ENCODE results near the gene UBE2G1.

- TF ChIP-seq RFX5 (IDR thresholded peaks at IDR 0.05; ENCODE audit: borderline replicate concordance, low read depth, low read length) (no peak), CTCF (IDR thresholded peaks at IDR 0.05; ENCODE audit: control extremely low read depth in 1 of 3, insufficient read depth in 1 of 3, low read depth in 1 of 3, low read length in 3 of 3) (no peak), FOSL1 (IDR thresholded peaks at IDR 0.05; ENCODE audit: insufficient read depth, low read depth, low read length) (no peak), TEAD4 (IDR thresholded peaks at IDR 0.05; ENCODE audit: low read depth, low read length) (no peak), SIX5 (IDR thresholded peaks at IDR 0.05; ENCODE audit: low read depth, low read length) (no peak), ATF3 (IDR thresholded peaks at IDR 0.05; ENCODE audit: insufficient read depth, low read depth, low read length) (no peak), PHF8 (conservative IDR thresholded peaks at IDR 0.05; ENCODE audit: low read depth, low read length) (no peak), RNF2 (IDR thresholded peaks at IDR 0.05; ENCODE audit: borderline replicate concordance, low read depth, low read length, missing control alignments, poor library complexity, severe bottlenecking) (no peak), POLR2AphosphoS5 (IDR thresholded peaks at IDR 0.05; ENCODE audit: low read depth, low read length) (no peak)
Observed at GRCh38 chr17:4305224-4305623, 61.3 kb downstream of the UBE2G1 start.

Measured in H1 (cell line).